CD14-positive monocyte (primary cell): ENCODE results near the gene ESF1. TPM values are rescaled to one million over a fixed set of nuclear protein-coding genes. Genes with fewer than 3 reads are reported as not detected.
A peak's percentile ranks its signal among the peaks of the same experiment; 100 is the strongest.

Source experiments
- DNase-seq, 3 donors: peaks; one replicate each; pipeline ENCODE4 v3.0.0-alpha.2; 2011 to 2022
- H2AFZ ChIP-seq: 2 replicates; pipeline ENCODE4 v1.6.0; 2012; ENCODE audit warnings: mild to moderate bottlenecking, low read depth, low read length, inconsistent platforms; ENCODE audit not compliant: insufficient read depth, poor library complexity, severe bottlenecking
- H3K27ac ChIP-seq, 2 donors: 1 replicate in 1 of 2; 2 replicates in 1 of 2; pipeline ENCODE4 v1.5.1; 2012 to 2013; ENCODE audit warnings: low read length in 2 of 2, control low read depth in 1 of 2, inconsistent platforms in 1 of 2, low read depth in 1 of 2, mild to moderate bottlenecking in 1 of 2
- H3K27me3 ChIP-seq, 2 donors: one replicate each; pipeline versions ENCODE4 v1.6.0 to v1.6.1; 2011 to 2013; ENCODE audit warnings: low read length in 2 of 2; ENCODE audit not compliant: control insufficient read depth in 2 of 2, insufficient read depth in 2 of 2
- H3K36me3 ChIP-seq, 2 donors: replicated peaks in 1 of 2; 1 replicate in 1 of 2; 2 replicates in 1 of 2; pipeline versions ENCODE4 v1.5.1 to v1.6.1; 2012 to 2013; ENCODE audit warnings: low read length in 2 of 2, control low read depth in 1 of 2, inconsistent platforms in 1 of 2, mild to moderate bottlenecking in 1 of 2; ENCODE audit not compliant: insufficient read depth in 2 of 2, control insufficient read depth in 1 of 2
- H3K4me1 ChIP-seq, 2 donors: 1 replicate in 1 of 2; 2 replicates in 1 of 2; pipeline versions ENCODE4 v1.5.1 to v1.6.1; 2012 to 2013; ENCODE audit warnings: low read length in 2 of 2, control low read depth in 1 of 2, inconsistent platforms in 1 of 2, mild to moderate bottlenecking in 1 of 2, moderate library complexity in 1 of 2; ENCODE audit not compliant: insufficient read depth in 2 of 2, control insufficient read depth in 1 of 2
- H3K4me2 ChIP-seq: replicated peaks from 2 replicates; pipeline ENCODE3; 2012; ENCODE audit warnings: low read length, moderate library complexity, mild to moderate bottlenecking; ENCODE audit not compliant: poor library complexity, severe bottlenecking; ENCODE audit errors: extremely low read depth
- H3K4me3 ChIP-seq, 3 experiments: fragments of 200-600 bp in 1 of 3; sonication (generic) in 1 of 3; replicated peaks in 1 of 3; 1 replicate in 2 of 3; 2 replicates in 1 of 3; pipeline ENCODE4 v1.5.1; 2011 to 2013; ENCODE audit warnings: low read length in 3 of 3, mild to moderate bottlenecking in 3 of 3, control low read depth in 2 of 3, low read depth in 2 of 3, inconsistent platforms in 1 of 3, moderate library complexity in 1 of 3
- H3K79me2 ChIP-seq: 2 replicates; pipeline ENCODE4 v1.6.0; 2012; ENCODE audit warnings: mild to moderate bottlenecking, control low read depth, inconsistent platforms, low read length, moderate library complexity; ENCODE audit not compliant: insufficient read depth
- H3K9ac ChIP-seq: 2 replicates; pipeline ENCODE4 v1.6.0; 2017; ENCODE audit warnings: low read length, mild to moderate bottlenecking; ENCODE audit not compliant: insufficient read depth, poor library complexity, severe bottlenecking
- H3K9me3 ChIP-seq, 2 donors: replicated peaks in 1 of 2; 1 replicate in 1 of 2; 2 replicates in 1 of 2; pipeline versions ENCODE4 v1.5.1 to v1.6.1; 2012 to 2013; ENCODE audit warnings: low read length in 2 of 2, control low read depth in 1 of 2; ENCODE audit not compliant: control insufficient read depth in 1 of 2, insufficient read depth in 1 of 2
- H4K20me1 ChIP-seq: 2 replicates; pipeline ENCODE4 v1.6.0; 2012; ENCODE audit warnings: mild to moderate bottlenecking, low read length, control low read depth, moderate library complexity; ENCODE audit not compliant: insufficient read depth
- H3K27ac Mint-ChIP-seq, 7 donors: one replicate each; pipeline ENCODE4 v1.8.0; 2020; ENCODE audit warnings: mild to moderate bottlenecking in 7 of 7, mixed read lengths in 7 of 7, moderate library complexity in 6 of 7, inconsistent platforms in 2 of 7
- H3K27me3 Mint-ChIP-seq, 3 donors: one replicate each; pipeline ENCODE4 v1.8.0; 2021 to 2022; ENCODE audit warnings: low read depth in 3 of 3, mild to moderate bottlenecking in 3 of 3, mixed read lengths in 3 of 3, moderate library complexity in 3 of 3, inconsistent platforms in 1 of 3
- H3K36me3 Mint-ChIP-seq, 2 donors: one replicate each; pipeline ENCODE4 v1.8.0; 2020; ENCODE audit warnings: mixed read lengths in 2 of 2, inconsistent platforms in 1 of 2, mild to moderate bottlenecking in 1 of 2
- H3K4me1 Mint-ChIP-seq: one replicate; pipeline ENCODE4 v1.8.0; 2020; ENCODE audit warnings: mild to moderate bottlenecking, mixed read lengths
- H3K4me3 Mint-ChIP-seq, 2 donors: one replicate each; pipeline ENCODE4 v1.8.0; 2020; ENCODE audit warnings: mild to moderate bottlenecking in 2 of 2, mixed read lengths in 2 of 2, moderate library complexity in 1 of 2
- H3K9me3 Mint-ChIP-seq, 7 donors: one replicate each; pipeline ENCODE4 v1.8.0; 2020 to 2022; ENCODE audit warnings: mixed read lengths in 7 of 7, mild to moderate bottlenecking in 6 of 7, moderate library complexity in 6 of 7, inconsistent platforms in 2 of 7
- WGBS: methylation state at CpG from one replicate; pipeline ENCODE4 v1.1.5; 2013; ENCODE audit warnings: missing lambda C conversion rate; ENCODE audit not compliant: insufficient coverage; 5-methylcytosine and 5-hydroxymethylcytosine counted together
- intact Hi-C, 2 donors: fragments of 100-400 bp; cut with micrococcal nuclease; formaldehyde crosslinking; loops; one replicate each; pipeline versions ENCODE4 v1.15.0 to v1.15.1; 2023
- polyA plus RNA-seq, 3 donors: library from polyadenylated mRNA; depleted of rRNA in 1 of 3; unstranded in 2 of 3; stranded (reverse) in 1 of 3; fragments of 300-500 nt in 2 of 3; fragments of >200 nt in 1 of 3; fragmentation: Illumina TruSeq in 2 of 3; gene quantifications; 1 replicate in 2 of 3; 2 replicates in 1 of 3; pipeline ENCODE4 v1.2.3, GENCODE V29; 2012 to 2021
- TF ChIP-seq, protein P1 (sequence below): fragments of 200-600 bp; IDR thresholded peaks from one replicate; pipeline ENCODE4 v1.8.0; 2022; ENCODE audit warnings: antibody characterized with exemption, mild to moderate bottlenecking

Gene ESF1
- polyA plus RNA-seq, 3 donors, result 0.73 to 2.3 (median 1.7) TPM

DNA sequence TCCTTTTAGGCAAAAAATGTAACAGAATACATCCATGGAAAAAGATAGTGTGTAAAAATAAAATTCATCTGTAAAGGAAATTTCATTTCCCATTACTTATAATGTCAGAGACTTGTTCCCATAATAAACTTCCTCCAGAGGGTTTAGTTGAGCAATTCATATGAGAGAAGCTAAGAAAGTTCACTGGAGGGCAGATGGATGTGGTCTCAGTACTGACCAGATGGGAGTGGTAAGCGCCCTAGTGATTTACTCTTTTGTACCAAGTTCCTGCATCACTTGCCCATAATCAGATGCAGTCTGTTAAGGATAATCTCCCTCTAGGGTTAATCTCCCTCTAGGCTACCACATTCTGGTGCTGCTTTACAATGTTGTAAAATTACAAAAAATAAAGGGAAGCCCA lies 61.7 kb downstream of the ESF1 start:
- H3K27ac ChIP-seq, result no peak overlapping the region
- WGBS, result 0% methylated on average over 1 of the region's 1 CpG
- Mint-ChIP-seq H3K27ac (peak overlapping the region in 3 of 7 donors; percentile 17 to 55 (median 54)), H3K36me3 (peaks cover 15 to 26% of the 10 kb centered on the region in 2 donors), H3K9me3 (no peaks in the 10 kb centered on the region), H3K4me1 (peaks cover 12% of the 10 kb centered on the region), H3K4me3 (peak overlapping the region in 1 of 2 donors; percentile 28), H3K27me3 (no peaks in the 10 kb centered on the region)
- H3K9me3 ChIP-seq, result no peaks in the 10 kb centered on the region
- H3K36me3 ChIP-seq, result peaks cover 22 to 40% of the 10 kb centered on the region in 2 donors
- no peak overlapping the region for H3K9ac ChIP-seq
- no peaks in the 10 kb centered on the region for H3K79me2 ChIP-seq
- no peaks in the 10 kb centered on the region for H4K20me1 ChIP-seq
- peak overlapping the region; percentile 7 for H3K4me2 ChIP-seq
- DNase-seq, result peak; percentile 12 to 28 (median 28)
- peaks cover 11 to 14% of the 10 kb centered on the region in 2 donors for H3K4me1 ChIP-seq
- TF ChIP-seq, protein P1, sequence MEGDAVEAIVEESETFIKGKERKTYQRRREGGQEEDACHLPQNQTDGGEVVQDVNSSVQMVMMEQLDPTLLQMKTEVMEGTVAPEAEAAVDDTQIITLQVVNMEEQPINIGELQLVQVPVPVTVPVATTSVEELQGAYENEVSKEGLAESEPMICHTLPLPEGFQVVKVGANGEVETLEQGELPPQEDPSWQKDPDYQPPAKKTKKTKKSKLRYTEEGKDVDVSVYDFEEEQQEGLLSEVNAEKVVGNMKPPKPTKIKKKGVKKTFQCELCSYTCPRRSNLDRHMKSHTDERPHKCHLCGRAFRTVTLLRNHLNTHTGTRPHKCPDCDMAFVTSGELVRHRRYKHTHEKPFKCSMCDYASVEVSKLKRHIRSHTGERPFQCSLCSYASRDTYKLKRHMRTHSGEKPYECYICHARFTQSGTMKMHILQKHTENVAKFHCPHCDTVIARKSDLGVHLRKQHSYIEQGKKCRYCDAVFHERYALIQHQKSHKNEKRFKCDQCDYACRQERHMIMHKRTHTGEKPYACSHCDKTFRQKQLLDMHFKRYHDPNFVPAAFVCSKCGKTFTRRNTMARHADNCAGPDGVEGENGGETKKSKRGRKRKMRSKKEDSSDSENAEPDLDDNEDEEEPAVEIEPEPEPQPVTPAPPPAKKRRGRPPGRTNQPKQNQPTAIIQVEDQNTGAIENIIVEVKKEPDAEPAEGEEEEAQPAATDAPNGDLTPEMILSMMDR, result no peak
- intact Hi-C loops, result no loop called here
- H3K4me3 ChIP-seq, result no peak overlapping the region
- no peaks in the 10 kb centered on the region for H3K27me3 ChIP-seq
- no peak overlapping the region for H2AFZ ChIP-seq

DNA sequence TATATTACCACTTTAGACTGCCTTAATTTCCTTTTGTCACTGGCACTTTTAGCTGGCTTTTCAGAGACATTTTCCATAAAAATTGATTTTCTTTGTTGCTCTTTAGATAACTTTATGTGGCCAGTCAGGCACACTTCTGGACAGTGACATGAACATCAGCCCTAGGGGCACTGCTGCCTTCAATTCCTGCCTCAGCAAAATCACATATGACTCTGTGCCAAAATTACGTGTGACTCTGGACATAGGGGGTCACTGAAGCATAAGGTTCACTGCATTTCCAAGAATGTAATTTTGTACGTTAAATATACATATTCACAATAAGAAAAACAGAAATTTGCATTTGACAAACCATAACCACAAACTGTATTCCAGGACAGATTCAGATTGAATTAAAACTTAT lies 66.5 kb downstream of the ESF1 start:
- H3K27me3 ChIP-seq, result no peaks in the 10 kb centered on the region
- no peaks in the 10 kb centered on the region for H3K9me3 ChIP-seq
- 100% methylated on average over 1 of the region's 2 CpGs for WGBS
- peak overlapping the region in 2 of 7 donors; percentile 19 to 57 for H3K27ac Mint-ChIP-seq
- peaks cover 19% of the 10 kb centered on the region for H3K4me1 Mint-ChIP-seq
- intact Hi-C loops, result no loop called here
- H3K4me1 ChIP-seq, result peaks cover 9 to 10% of the 10 kb centered on the region in 2 donors
- H3K27me3 Mint-ChIP-seq, result no peaks in the 10 kb centered on the region
- no peaks in the 10 kb centered on the region for H3K9me3 Mint-ChIP-seq
- H4K20me1 ChIP-seq, result no peaks in the 10 kb centered on the region
- no peak overlapping the region for H3K4me2 ChIP-seq
- H3K27ac ChIP-seq, result peak overlapping the region in 1 of 2 donors; percentile 3
- H3K36me3 ChIP-seq, result peaks cover 35 to 56% of the 10 kb centered on the region in 2 donors
- H3K4me3 ChIP-seq, result no peak overlapping the region
- no peaks in the 10 kb centered on the region for H3K79me2 ChIP-seq
- no peak overlapping the region for H2AFZ ChIP-seq
- TF ChIP-seq, protein P1, result no peak
- H3K36me3 Mint-ChIP-seq, result peaks cover 46 to 48% of the 10 kb centered on the region in 2 donors
- DNase-seq, result no peak
- H3K9ac ChIP-seq, result no peak overlapping the region
- no peak overlapping the region for H3K4me3 Mint-ChIP-seq
